Activated T-helper 1 cell treated with anti-CD3 and anti-CD28 coated beads, Interleukin-12 subunit alpha, Interleukin-12 subunit beta, Interleukin-2, Interleukin-4 antibody, amounts not matched to agents 30 ng/mL and 10 ng/mL and 1 ng/mL, durations not matched to agents 14 hours and 24 hours and 36 hours (primary cell): Measurements from ENCODE around the gene RNF111. TPM values are rescaled to one million over a fixed set of nuclear protein-coding genes. Genes with fewer than 3 reads are reported as not detected.
A peak's percentile ranks its signal among the peaks of the same experiment; 100 is the strongest.
"Not testable (repeated sequence)": the region's sequence is repeated elsewhere in the genome, so short reads cannot be mapped to it uniquely, and the experiment has no call there.

Experiments
- DNase-seq: peaks from one replicate; pipeline ENCODE4 v3.0.0; 2021; ENCODE audit warnings: low spot score
- H3K27ac Mint-ChIP-seq: one replicate; pipeline ENCODE4 v1.8.0; 2021; ENCODE audit warnings: mild to moderate bottlenecking, mixed read lengths
- H3K27me3 Mint-ChIP-seq: one replicate; pipeline ENCODE4 v1.8.0; 2022; ENCODE audit warnings: mild to moderate bottlenecking, moderate library complexity, mixed read lengths; ENCODE audit not compliant: insufficient read depth
- H3K36me3 Mint-ChIP-seq: one replicate; pipeline ENCODE4 v1.8.0; 2021; ENCODE audit warnings: low read depth, mixed read lengths
- H3K4me1 Mint-ChIP-seq: one replicate; pipeline ENCODE4 v1.8.0; 2021; ENCODE audit warnings: low read depth, mixed read lengths
- H3K4me3 Mint-ChIP-seq: one replicate; pipeline ENCODE4 v1.8.0; 2021; ENCODE audit warnings: mild to moderate bottlenecking, moderate library complexity, mixed read lengths
- H3K9me3 Mint-ChIP-seq: one replicate; pipeline ENCODE4 v1.8.0; 2021; ENCODE audit warnings: mixed read lengths
- intact Hi-C: fragments of 100-400 bp; cut with micrococcal nuclease; formaldehyde crosslinking; loops from one replicate; pipeline ENCODE4 v1.15.1; 2024
- total RNA-seq: library from RNA; stranded (reverse); gene quantifications from 2 replicates; pipeline ENCODE4 v1.2.3, GENCODE V29; 2022

The RNF111 gene
- total RNA-seq, 1 donor from 2014 or later, result 35.3 TPM

GRCh38 chr15:58981808-58982475, 5.5 kb upstream of the RNF111 start:
- Mint-ChIP-seq H3K4me3 (peak overlapping the region; percentile 37), H3K4me1 (peaks cover 47% of the 10 kb centered on the region)
- no peak for DNase-seq

GRCh38 chr15:58983261-58983660, 4.2 kb upstream of the RNF111 start:
- Mint-ChIP-seq H3K4me1 (peaks cover 52% of the 10 kb centered on the region), H3K9me3 (no peaks in the 10 kb centered on the region), H3K4me3 (no peak overlapping the region), H3K27ac (no peak overlapping the region), H3K27me3 (peaks cover 4% of the 10 kb centered on the region), H3K36me3 (no peaks in the 10 kb centered on the region)
- intact Hi-C loops, result loop anchor here (5.0 to 10.0 kb wide), 3 partner anchors 69 to 702 kb away; partner anchors contain the start of gene BNIP2
- no peak for DNase-seq

More at GRCh38 chr15:58981808-58982475, 5.5 kb upstream of the RNF111 start:
- H3K27ac Mint-ChIP-seq, result peak overlapping the region; percentile 83
- intact Hi-C loops, result loop anchor here (5.0 to 10.0 kb wide), 3 partner anchors 70 to 703 kb away; partner anchors contain the start of gene BNIP2
- H3K27me3 Mint-ChIP-seq, result peaks cover 4% of the 10 kb centered on the region
- no peaks in the 10 kb centered on the region for H3K36me3 Mint-ChIP-seq
- no peaks in the 10 kb centered on the region for H3K9me3 Mint-ChIP-seq

GRCh38 chr15:58985443-58985842, 2.0 kb upstream of the RNF111 start:
- Mint-ChIP-seq H3K9me3 (no peaks in the 10 kb centered on the region), H3K27ac (no peak overlapping the region), H3K36me3 (no peaks in the 10 kb centered on the region), H3K27me3 (peaks cover 4% of the 10 kb centered on the region), H3K4me1 (peaks cover 59% of the 10 kb centered on the region), H3K4me3 (no peak overlapping the region)
- intact Hi-C loops, result loop anchor here (5.0 to 10.0 kb wide), 4 partner anchors 52 to 699 kb away; partner anchors contain the start of genes BNIP2, MINDY2 and MYO1E
- no peak for DNase-seq

GRCh38 chr15:58987036-58987435, 427 bp upstream of the RNF111 start:
- Mint-ChIP-seq H3K27me3 (peaks cover 4% of the 10 kb centered on the region), H3K4me1 (peaks cover 52% of the 10 kb centered on the region), H3K4me3 (peak overlapping the region; percentile 96), H3K27ac (peak overlapping the region; percentile 94), H3K36me3 (peaks cover 6% of the 10 kb centered on the region), H3K9me3 (no peaks in the 10 kb centered on the region)
- DNase-seq, result no peak
- intact Hi-C loops, result loop anchor here (1.0 to 10.0 kb wide), 8 partner anchors 8 to 698 kb away; partner anchors contain the start of genes BNIP2, CCNB2, GTF2A2 and MINDY2

- Mint-ChIP-seq H3K9me3 (no peaks in the 10 kb centered on the region), H3K36me3 (peaks cover 11% of the 10 kb centered on the region)
- intact Hi-C loops, result loop anchor here (5.0 to 10.0 kb wide), 4 partner anchors 49 to 697 kb away; partner anchors contain the start of genes BNIP2, MINDY2 and MYO1E
Observed at GRCh38 chr15:58988006-58988785, 733 bp downstream of the RNF111 start.

GRCh38 chr15:58992181-58992580, 4.7 kb downstream of the RNF111 start:
- intact Hi-C loops, result no loop called here
- peaks cover 20% of the 10 kb centered on the region for H3K36me3 Mint-ChIP-seq
- no peaks in the 10 kb centered on the region for H3K9me3 Mint-ChIP-seq
- peaks cover 37% of the 10 kb centered on the region for H3K4me1 Mint-ChIP-seq
- no peak for DNase-seq
- H3K4me3 Mint-ChIP-seq, result no peak overlapping the region
- no peaks in the 10 kb centered on the region for H3K27me3 Mint-ChIP-seq
- no peak overlapping the region for H3K27ac Mint-ChIP-seq

More at GRCh38 chr15:58988006-58988785, 733 bp downstream of the RNF111 start:
- peaks cover 4% of the 10 kb centered on the region for H3K27me3 Mint-ChIP-seq
- peaks cover 43% of the 10 kb centered on the region for H3K4me1 Mint-ChIP-seq
- peak; percentile 38 for DNase-seq
- H3K27ac Mint-ChIP-seq, result peak overlapping the region; percentile 94
- H3K4me3 Mint-ChIP-seq, result peak overlapping the region; percentile 96

GRCh38 chr15:58994906-58995453, 7.5 kb downstream of the RNF111 start:
- no peaks in the 10 kb centered on the region for H3K27me3 Mint-ChIP-seq
- intact Hi-C loops, result no loop called here
- H3K4me1 Mint-ChIP-seq, result peaks cover 23% of the 10 kb centered on the region
- peak overlapping the region; percentile 35 for H3K27ac Mint-ChIP-seq
- peaks cover 20% of the 10 kb centered on the region for H3K36me3 Mint-ChIP-seq
- no peaks in the 10 kb centered on the region for H3K9me3 Mint-ChIP-seq
- H3K4me3 Mint-ChIP-seq, result no peak overlapping the region
- no peak for DNase-seq

- Mint-ChIP-seq H3K9me3 (no peaks in the 10 kb centered on the region), H3K27ac (no peak overlapping the region), H3K36me3 (peaks cover 17% of the 10 kb centered on the region), H3K4me3 (no peak overlapping the region), H3K27me3 (no peaks in the 10 kb centered on the region), H3K4me1 (peaks cover 30% of the 10 kb centered on the region)
- intact Hi-C loops, result no loop called here
- no peak for DNase-seq
Observed at GRCh38 chr15:58999694-59000093, 12.2 kb downstream of the RNF111 start.

- peaks cover 17% of the 10 kb centered on the region for H3K36me3 Mint-ChIP-seq
- H3K4me3 Mint-ChIP-seq, H3K27ac Mint-ChIP-seq, H3K27me3 Mint-ChIP-seq, intact Hi-C loops, H3K9me3 Mint-ChIP-seq, DNase-seq: not testable (repeated sequence)
- H3K4me1 Mint-ChIP-seq, result peaks cover 25% of the 10 kb centered on the region
Observed at GRCh38 chr15:59000251-59000650, 12.8 kb downstream of the RNF111 start.

GRCh38 chr15:59001946-59002345, 14.5 kb downstream of the RNF111 start:
- H3K9me3 Mint-ChIP-seq, result no peaks in the 10 kb centered on the region
- intact Hi-C loops, result no loop called here

GRCh38 chr15:59002418-59002859, 15.0 kb downstream of the RNF111 start:
- DNase-seq, result no peak
- no peak overlapping the region for H3K4me3 Mint-ChIP-seq
- H3K27ac Mint-ChIP-seq, result no peak overlapping the region
- H3K27me3 Mint-ChIP-seq, result no peaks in the 10 kb centered on the region
- intact Hi-C loops, result no loop called here
- no peaks in the 10 kb centered on the region for H3K9me3 Mint-ChIP-seq
- peaks cover 29% of the 10 kb centered on the region for H3K4me1 Mint-ChIP-seq
- peaks cover 29% of the 10 kb centered on the region for H3K36me3 Mint-ChIP-seq

More at GRCh38 chr15:59001946-59002345, 14.5 kb downstream of the RNF111 start:
- H3K4me1 Mint-ChIP-seq, result peaks cover 29% of the 10 kb centered on the region
- peaks cover 29% of the 10 kb centered on the region for H3K36me3 Mint-ChIP-seq
- H3K27me3 Mint-ChIP-seq, result no peaks in the 10 kb centered on the region
- DNase-seq, result no peak
- no peak overlapping the region for H3K4me3 Mint-ChIP-seq
- no peak overlapping the region for H3K27ac Mint-ChIP-seq

GRCh38 chr15:59005579-59005978, 18.1 kb downstream of the RNF111 start:
- Mint-ChIP-seq H3K27me3 (no peaks in the 10 kb centered on the region), H3K9me3 (no peaks in the 10 kb centered on the region), H3K4me3 (no peak overlapping the region), H3K36me3 (peaks cover 29% of the 10 kb centered on the region), H3K4me1 (peaks cover 22% of the 10 kb centered on the region), H3K27ac (no peak overlapping the region)
- intact Hi-C loops, result no loop called here
- no peak for DNase-seq
